HG02884 (cell line): ENCODE data around the gene KDM2A.
A peak's percentile ranks its signal among the peaks of the same experiment; 100 is the strongest.
"Not testable (repeated sequence)": the region's sequence is repeated elsewhere in the genome, so short reads cannot be mapped to it uniquely, and the experiment has no call there.

ENCODE experiments used
- ATAC-seq: cut with Tn5 transposase; IDR thresholded peaks from one replicate; pipeline ENCODE4 v1.9.1; 2021; ENCODE audit warnings: mild to moderate bottlenecking, moderate library complexity; ENCODE audit not compliant: unreplicated experiment

The KDM2A gene

GRCh38 chr11:67117672-67118180, 1.3 kb upstream of the KDM2A start:
- ATAC-seq, result peak; percentile 13

DNA sequence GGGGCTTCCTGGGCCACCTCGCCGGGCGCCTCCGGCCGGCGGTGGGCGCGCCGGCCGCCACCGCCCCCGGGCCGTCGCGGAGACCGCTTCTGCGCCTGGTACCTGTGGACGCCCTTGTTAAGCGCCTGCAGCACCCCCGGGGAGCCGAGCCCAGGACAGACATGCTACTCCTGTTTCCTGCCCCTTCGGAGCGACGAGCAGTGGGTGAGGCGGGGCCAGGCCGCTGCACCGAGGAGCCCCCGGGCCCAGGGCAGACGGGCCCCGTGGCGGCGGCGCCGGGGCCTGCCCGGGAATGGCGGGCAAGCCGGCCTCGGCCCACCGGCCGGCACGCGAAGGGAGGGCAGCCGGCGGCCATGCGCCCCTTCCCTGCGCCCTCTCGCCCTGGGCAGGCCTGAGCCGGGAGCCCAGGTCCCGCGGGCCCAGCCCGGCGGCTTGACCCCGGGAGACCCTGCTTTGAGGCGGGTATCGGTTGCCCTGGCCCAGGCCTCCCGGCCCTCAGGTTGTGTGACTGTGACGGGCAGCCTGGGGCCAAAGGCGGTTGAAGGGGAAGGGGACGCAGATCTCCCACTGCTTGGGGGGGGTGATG, 789 bp upstream of the KDM2A start:
- ATAC-seq, result peak; percentile 11

DNA sequence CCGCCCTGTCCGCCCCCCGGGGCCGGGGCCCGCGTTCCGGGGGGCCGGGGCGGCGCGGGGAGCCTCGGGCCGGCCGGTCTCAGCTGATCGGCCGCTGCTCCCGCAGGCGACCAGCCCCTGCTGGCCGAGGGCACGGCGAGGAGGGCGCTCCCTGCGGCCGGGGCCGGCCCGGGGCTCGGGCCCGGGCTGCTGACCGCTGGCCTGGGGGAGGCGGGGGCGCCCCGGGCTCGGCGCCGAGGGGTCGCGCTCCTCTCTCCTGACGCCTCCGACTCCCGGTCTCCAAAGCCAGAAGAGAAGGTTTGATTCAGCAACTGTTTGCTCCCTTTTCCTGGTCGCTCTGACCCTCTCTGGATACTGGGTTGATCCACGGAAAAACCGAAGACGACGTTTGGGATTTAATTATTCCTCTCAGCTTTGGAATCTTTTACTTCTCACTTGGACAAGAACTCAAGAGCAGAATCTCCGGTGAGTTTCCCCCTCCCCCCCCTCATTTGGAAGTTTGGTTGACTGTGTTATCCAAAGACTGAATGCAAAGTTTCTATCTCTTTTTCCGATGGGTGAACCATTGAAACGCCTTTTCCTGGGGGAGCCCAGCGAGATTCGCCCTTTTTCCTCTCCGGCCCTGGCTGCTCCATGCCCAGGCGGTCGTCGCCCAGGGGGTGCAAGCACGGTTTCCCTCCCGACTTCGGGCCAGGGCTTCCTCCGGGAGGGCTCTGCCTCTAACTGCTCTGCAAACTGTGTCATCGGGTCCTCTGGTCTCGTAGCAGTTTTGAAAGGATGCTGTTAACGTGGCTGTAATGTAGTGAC, 725 bp downstream of the KDM2A start:
- ATAC-seq, result no peak

GRCh38 chr11:67120456-67120855, 1.4 kb downstream of the KDM2A start:
- ATAC-seq, result no peak

DNA sequence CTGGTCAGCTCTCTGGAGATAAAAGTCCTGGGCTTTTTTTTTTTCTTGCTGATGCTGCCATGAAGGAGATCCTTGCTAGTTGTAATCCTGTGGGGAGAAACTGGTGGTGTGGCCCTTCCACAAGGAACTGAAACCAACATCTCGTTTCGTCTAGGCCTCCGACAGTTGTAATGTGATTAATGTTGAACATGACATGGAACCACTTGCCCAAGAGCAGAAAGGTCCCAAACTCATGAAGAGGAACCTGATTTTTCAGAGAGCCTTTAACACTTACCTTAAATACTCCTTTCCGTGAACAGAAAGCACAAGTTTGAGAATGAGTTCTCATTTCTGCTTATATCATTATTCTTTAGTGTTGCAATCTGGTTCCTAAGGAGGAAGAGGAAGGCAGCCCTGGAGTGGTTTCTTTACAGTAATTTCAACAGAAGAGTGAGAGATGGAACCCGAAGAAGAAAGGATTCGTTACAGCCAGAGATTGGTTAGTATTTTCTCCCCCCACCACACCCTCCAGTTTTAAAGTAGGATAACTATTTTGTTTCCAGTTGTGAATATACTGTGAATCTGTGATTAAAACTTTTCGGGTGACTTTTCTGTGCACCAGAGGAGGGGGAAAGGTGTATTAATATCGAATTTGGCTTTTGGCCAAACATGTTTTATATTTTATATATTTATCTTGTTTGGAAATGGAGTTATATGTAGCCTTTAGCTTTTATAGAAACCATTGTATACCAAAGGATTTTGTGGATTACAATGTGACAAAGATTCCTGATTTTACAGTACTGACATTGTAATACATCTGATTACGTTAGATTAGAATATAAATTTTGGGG, 2.0 kb downstream of the KDM2A start:
- no peak for ATAC-seq

- ATAC-seq, result not testable (repeated sequence)
These were observed 4.7 kb downstream of the KDM2A start for GRCh38 chr11:67123801-67124200.

GRCh38 chr11:67126243-67126642, 7.2 kb downstream of the KDM2A start:
- ATAC-seq, result not testable (repeated sequence)

GRCh38 chr11:67126986-67127385, 7.9 kb downstream of the KDM2A start:
- no peak for ATAC-seq

GRCh38 chr11:67130861-67131260, 11.8 kb downstream of the KDM2A start:
- ATAC-seq, result not testable (repeated sequence)

DNA sequence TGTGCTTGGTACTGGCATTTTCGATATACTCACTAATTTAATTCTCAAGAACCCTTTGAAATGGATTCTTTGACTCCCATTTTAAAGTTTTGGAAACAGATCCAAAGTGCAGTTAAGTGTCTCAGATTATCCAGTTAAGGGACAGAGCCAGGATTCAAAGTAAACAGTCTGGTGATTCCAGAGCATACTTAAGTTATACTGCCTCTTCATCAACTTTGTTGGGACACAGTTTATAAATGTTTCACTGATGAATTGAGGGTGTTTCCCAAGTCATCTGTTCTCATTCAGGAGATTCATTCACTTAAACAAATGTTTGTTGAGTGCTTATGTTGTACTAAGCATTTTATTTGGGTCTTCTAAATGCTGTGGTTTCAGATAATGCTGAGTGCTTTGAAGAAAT, 17.1 kb downstream of the KDM2A start:
- no peak for ATAC-seq

DNA sequence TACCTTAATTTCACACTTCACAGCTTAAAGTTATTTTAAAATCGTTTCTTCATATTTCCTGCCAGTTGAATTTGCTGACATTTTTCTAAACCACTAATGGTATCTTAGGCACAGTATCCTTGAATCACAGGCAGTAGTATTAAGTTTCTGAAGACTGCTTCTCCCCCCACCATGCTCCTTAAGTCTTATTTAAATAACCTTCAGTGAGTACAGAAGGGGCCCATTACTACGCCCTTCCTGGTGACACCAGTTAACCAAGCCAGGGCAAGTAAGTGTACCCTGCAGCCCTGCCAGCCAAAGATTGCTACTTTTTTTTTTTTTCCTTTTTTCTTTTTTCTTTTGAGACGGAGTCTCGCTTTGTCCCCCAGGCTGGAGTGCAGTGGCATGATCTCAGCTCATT, 19.9 kb downstream of the KDM2A start:
- ATAC-seq, result no peak

- no peak for ATAC-seq
These were observed 27.6 kb downstream of the KDM2A start for GRCh38 chr11:67146516-67147226.

DNA sequence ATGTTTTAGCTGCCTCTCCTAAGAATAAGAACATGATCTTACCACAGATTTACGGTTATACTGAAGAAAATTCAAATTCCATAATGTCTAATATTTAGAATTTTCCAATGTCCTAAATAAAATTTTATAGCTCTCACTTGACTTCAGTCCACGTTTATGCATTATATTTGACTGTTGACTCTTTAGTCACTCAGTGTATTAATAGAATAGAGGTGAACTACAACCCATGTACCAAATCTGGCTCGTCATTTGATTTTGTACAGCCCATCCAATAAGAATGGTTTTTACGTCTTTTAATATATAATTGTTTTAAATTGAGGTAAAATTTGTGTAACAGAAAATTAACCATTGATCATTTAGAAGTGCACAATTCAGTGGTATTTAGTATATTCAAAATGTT, 34.9 kb downstream of the KDM2A start:
- ATAC-seq, result no peak

- ATAC-seq, result no peak
These were observed 35.7 kb downstream of the KDM2A start for GRCh38 chr11:67154726-67155125.

GRCh38 chr11:67157691-67158090, 38.6 kb downstream of the KDM2A start:
- no peak for ATAC-seq

DNA sequence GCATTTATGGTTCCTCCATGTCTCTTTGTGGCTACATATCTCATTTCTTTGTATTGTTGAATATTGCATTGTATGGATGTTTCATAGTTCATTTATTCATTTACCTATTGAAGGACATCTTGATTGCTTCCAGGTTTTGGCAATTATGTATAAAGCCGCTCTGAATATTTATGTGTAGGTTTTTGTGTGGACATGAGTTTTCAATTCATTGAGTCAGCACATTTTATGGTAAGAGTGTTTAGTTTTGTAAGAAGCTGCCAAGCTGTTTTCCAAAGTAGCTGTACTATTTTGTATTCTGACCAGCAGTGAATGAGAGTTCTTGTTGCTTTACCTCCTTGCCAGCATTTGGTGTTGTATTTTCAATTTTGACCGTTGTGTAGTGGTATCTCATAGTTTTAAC, 39.2 kb downstream of the KDM2A start:
- ATAC-seq, result no peak

DNA sequence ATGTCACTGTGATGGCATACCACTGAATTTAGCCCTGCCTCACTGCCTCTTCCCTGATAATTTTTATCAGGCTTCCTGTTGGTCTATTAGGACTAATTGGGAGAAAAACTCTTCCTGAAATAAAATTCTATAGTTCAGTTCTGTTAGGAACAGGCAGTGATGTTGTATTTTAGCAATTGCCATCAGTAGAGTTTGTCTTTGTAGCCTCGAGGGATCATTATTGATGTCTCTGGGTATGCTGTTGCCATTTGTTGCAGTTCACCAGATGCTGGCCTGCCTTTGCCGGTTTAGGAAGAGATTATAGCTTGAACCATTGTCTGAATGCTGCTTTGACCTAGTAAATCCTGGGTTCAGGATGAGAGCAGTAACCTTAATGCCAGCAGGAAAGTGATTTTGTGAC, 41.0 kb downstream of the KDM2A start:
- ATAC-seq, result no peak

- ATAC-seq, result no peak
These were observed 42.1 kb downstream of the KDM2A start for GRCh38 chr11:67160872-67161783.

DNA sequence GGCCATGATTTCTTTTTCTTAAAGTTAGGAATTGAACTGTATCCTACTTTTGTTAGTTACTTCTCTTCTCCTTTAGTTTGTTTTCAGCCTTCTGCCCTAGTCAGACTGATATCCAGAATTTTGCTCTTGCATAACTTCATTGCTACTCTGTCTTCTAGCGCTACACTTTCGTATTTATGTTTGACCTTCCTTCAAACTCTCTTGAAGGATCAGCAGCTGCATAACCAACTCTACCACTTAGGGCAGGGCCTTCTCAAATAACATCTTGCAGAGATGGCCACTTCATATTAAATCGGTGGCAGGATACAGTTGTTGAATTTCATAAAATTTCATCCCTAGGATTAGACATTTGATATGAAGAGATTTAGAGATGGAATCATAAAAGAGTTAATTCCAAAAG, 43.9 kb downstream of the KDM2A start:
- ATAC-seq, result no peak

- ATAC-seq, result no peak
These were observed 46.6 kb downstream of the KDM2A start for GRCh38 chr11:67165623-67166022.
